Brain microvascular endothelial cell (primary cell): ENCODE measurements around the gene STS.

Experiments
- DNase-seq: peaks from one replicate; pipeline ENCODE4 v3.0.0-alpha.2; 2020
- H3K27ac ChIP-seq: fragments of 250-450 bp; sonication (Bioruptor Pico); 2 replicates; pipeline ENCODE4 v1.5.1; 2020; ENCODE audit warnings: mild to moderate bottlenecking, moderate library complexity
- H3K27me3 ChIP-seq: fragments of 250-450 bp; sonication (Bioruptor Pico); replicated peaks from 2 replicates; pipeline ENCODE4 v1.5.1; 2020; ENCODE audit warnings: mild to moderate bottlenecking
- H3K36me3 ChIP-seq: fragments of 250-450 bp; sonication (Bioruptor Pico); replicated peaks from 2 replicates; pipeline ENCODE4 v1.5.1; 2020; ENCODE audit warnings: mild to moderate bottlenecking
- H3K4me3 ChIP-seq: 2 replicates; pipeline ENCODE4 v1.5.1; 2011; ENCODE audit warnings: low read depth, mild to moderate bottlenecking, control low read depth, low read length, moderate library complexity
- in situ Hi-C: cut with HindIII; loops from 2 replicates; pipeline ENCODE4 v1.10.0; 2017; ENCODE audit warnings: low sequenced_read_pairs, low pct_ligation_motif_present
- TF ChIP-seq, protein P1 (sequence below): IDR thresholded peaks from 2 replicates; pipeline ENCODE4 v1.5.1; 2011; ENCODE audit warnings: low read depth, mild to moderate bottlenecking, moderate library complexity, low read length, control low read depth, inconsistent platforms; ENCODE audit errors: missing control alignments

The STS gene

GRCh38 chrX:7143076-7143475, 4.4 kb upstream of the STS start:
- no peak for DNase-seq
- H3K4me3 ChIP-seq: no peak overlapping the region
- no peak overlapping the region for H3K27ac ChIP-seq
- TF ChIP-seq, protein P1, sequence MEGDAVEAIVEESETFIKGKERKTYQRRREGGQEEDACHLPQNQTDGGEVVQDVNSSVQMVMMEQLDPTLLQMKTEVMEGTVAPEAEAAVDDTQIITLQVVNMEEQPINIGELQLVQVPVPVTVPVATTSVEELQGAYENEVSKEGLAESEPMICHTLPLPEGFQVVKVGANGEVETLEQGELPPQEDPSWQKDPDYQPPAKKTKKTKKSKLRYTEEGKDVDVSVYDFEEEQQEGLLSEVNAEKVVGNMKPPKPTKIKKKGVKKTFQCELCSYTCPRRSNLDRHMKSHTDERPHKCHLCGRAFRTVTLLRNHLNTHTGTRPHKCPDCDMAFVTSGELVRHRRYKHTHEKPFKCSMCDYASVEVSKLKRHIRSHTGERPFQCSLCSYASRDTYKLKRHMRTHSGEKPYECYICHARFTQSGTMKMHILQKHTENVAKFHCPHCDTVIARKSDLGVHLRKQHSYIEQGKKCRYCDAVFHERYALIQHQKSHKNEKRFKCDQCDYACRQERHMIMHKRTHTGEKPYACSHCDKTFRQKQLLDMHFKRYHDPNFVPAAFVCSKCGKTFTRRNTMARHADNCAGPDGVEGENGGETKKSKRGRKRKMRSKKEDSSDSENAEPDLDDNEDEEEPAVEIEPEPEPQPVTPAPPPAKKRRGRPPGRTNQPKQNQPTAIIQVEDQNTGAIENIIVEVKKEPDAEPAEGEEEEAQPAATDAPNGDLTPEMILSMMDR: no peak
- no peaks in the 10 kb centered on the region for H3K36me3 ChIP-seq
- H3K27me3 ChIP-seq: no peaks in the 10 kb centered on the region
- in situ Hi-C loops: no loop called here

GRCh38 chrX:7143941-7144525, 3.5 kb upstream of the STS start:
- Histone ChIP-seq H3K4me3 (no peak overlapping the region), H3K36me3 (no peaks in the 10 kb centered on the region), H3K27me3 (no peaks in the 10 kb centered on the region), H3K27ac (no peak overlapping the region)
- DNase-seq: no peak
- TF ChIP-seq, protein P1: no peak
- in situ Hi-C loops: no loop called here

- DNase-seq: no peak
- Histone ChIP-seq H3K27ac (no peak overlapping the region), H3K36me3 (no peaks in the 10 kb centered on the region), H3K27me3 (no peaks in the 10 kb centered on the region), H3K4me3 (no peak overlapping the region)
- in situ Hi-C loops: no loop called here
- TF ChIP-seq, protein P1: no peak
These were observed 2.1 kb upstream of the STS start for GRCh38 chrX:7145454-7145853.

- H3K4me3 ChIP-seq: no peak overlapping the region
- no peaks in the 10 kb centered on the region for H3K36me3 ChIP-seq
- no peak for DNase-seq
- no peaks in the 10 kb centered on the region for H3K27me3 ChIP-seq
- TF ChIP-seq, protein P1: no peak
- no peak overlapping the region for H3K27ac ChIP-seq
- in situ Hi-C loops: no loop called here
These were observed 1.4 kb upstream of the STS start for GRCh38 chrX:7146020-7146702.

- Histone ChIP-seq H3K27ac (no peak overlapping the region), H3K4me3 (peak overlapping the region; percentile 89), H3K27me3 (no peaks in the 10 kb centered on the region), H3K36me3 (no peaks in the 10 kb centered on the region)
- no peak for DNase-seq
- TF ChIP-seq, protein P1: no peak
- in situ Hi-C loops: no loop called here
These were observed 654 bp upstream of the STS start for GRCh38 chrX:7146703-7147412.
